IPS-18a (cell line): ENCODE results near the gene STIMATE.

ENCODE experiments used
- H3K27ac ChIP-seq: one replicate; pipeline ENCODE4 v1.5.1; 2013; ENCODE audit warnings: low read length
- H3K27me3 ChIP-seq: one replicate; pipeline ENCODE4 v1.6.1; 2013; ENCODE audit warnings: mild to moderate bottlenecking, low read length; ENCODE audit not compliant: control insufficient read depth, insufficient read depth
- H3K36me3 ChIP-seq: one replicate; pipeline ENCODE4 v1.6.1; 2013; ENCODE audit warnings: low read depth, low read length; ENCODE audit not compliant: control insufficient read depth
- H3K4me1 ChIP-seq: one replicate; pipeline ENCODE4 v1.6.1; 2013; ENCODE audit warnings: low read depth, low read length; ENCODE audit not compliant: control insufficient read depth
- H3K4me3 ChIP-seq: one replicate; pipeline ENCODE4 v1.5.1; 2013; ENCODE audit warnings: low read length
- H3K9ac ChIP-seq: one replicate; pipeline ENCODE4 v1.6.1; 2013; ENCODE audit warnings: mild to moderate bottlenecking, low read length, moderate library complexity
- H3K9me3 ChIP-seq: one replicate; pipeline ENCODE4 v1.6.1; 2013; ENCODE audit warnings: low read depth, low read length; ENCODE audit not compliant: control insufficient read depth

Gene STIMATE

GRCh38 chr3:52859686-52860423, 37.5 kb downstream of the STIMATE start:
- Histone ChIP-seq H3K36me3 (no peaks in the 10 kb centered on the region), H3K27ac (no peak overlapping the region), H3K27me3 (no peaks in the 10 kb centered on the region), H3K4me3 (no peak overlapping the region), H3K4me1 (no peaks in the 10 kb centered on the region), H3K9me3 (no peaks in the 10 kb centered on the region), H3K9ac (no peak overlapping the region)

GRCh38 chr3:52857864-52858263, 39.5 kb downstream of the STIMATE start:
- H3K4me1 ChIP-seq: no peaks in the 10 kb centered on the region
- no peak overlapping the region for H3K27ac ChIP-seq
- H3K36me3 ChIP-seq: no peaks in the 10 kb centered on the region
- no peaks in the 10 kb centered on the region for H3K27me3 ChIP-seq
- H3K9me3 ChIP-seq: no peaks in the 10 kb centered on the region
- H3K9ac ChIP-seq: no peak overlapping the region
- no peak overlapping the region for H3K4me3 ChIP-seq

- no peaks in the 10 kb centered on the region for H3K27me3 ChIP-seq
Measured at GRCh38 chr3:52857133-52857532, 40.2 kb downstream of the STIMATE start.

GRCh38 chr3:52856666-52857065, 40.7 kb downstream of the STIMATE start:
- Histone ChIP-seq H3K27ac (no peak overlapping the region), H3K27me3 (no peaks in the 10 kb centered on the region), H3K9ac (no peak overlapping the region), H3K9me3 (no peaks in the 10 kb centered on the region), H3K4me1 (no peaks in the 10 kb centered on the region), H3K36me3 (peaks cover 3% of the 10 kb centered on the region), H3K4me3 (no peak overlapping the region)

More at GRCh38 chr3:52857133-52857532, 40.2 kb downstream of the STIMATE start:
- no peaks in the 10 kb centered on the region for H3K4me1 ChIP-seq
- no peak overlapping the region for H3K4me3 ChIP-seq
- no peaks in the 10 kb centered on the region for H3K36me3 ChIP-seq
- no peak overlapping the region for H3K27ac ChIP-seq
- H3K9ac ChIP-seq: no peak overlapping the region
- no peaks in the 10 kb centered on the region for H3K9me3 ChIP-seq

GRCh38 chr3:52854013-52854412, 43.3 kb downstream of the STIMATE start:
- Histone ChIP-seq H3K36me3 (peaks cover 3% of the 10 kb centered on the region), H3K4me1 (no peaks in the 10 kb centered on the region), H3K27me3 (no peaks in the 10 kb centered on the region), H3K9ac (no peak overlapping the region), H3K4me3 (no peak overlapping the region), H3K9me3 (no peaks in the 10 kb centered on the region), H3K27ac (no peak overlapping the region)

GRCh38 chr3:52852419-52852818, 44.9 kb downstream of the STIMATE start:
- Histone ChIP-seq H3K9ac (no peak overlapping the region), H3K27me3 (no peaks in the 10 kb centered on the region), H3K27ac (no peak overlapping the region), H3K9me3 (no peaks in the 10 kb centered on the region), H3K36me3 (peaks cover 3% of the 10 kb centered on the region), H3K4me3 (no peak overlapping the region), H3K4me1 (no peaks in the 10 kb centered on the region)

- Histone ChIP-seq H3K4me1 (no peaks in the 10 kb centered on the region), H3K27ac (no peak overlapping the region), H3K9ac (no peak overlapping the region), H3K4me3 (no peak overlapping the region), H3K36me3 (peaks cover 3% of the 10 kb centered on the region), H3K9me3 (no peaks in the 10 kb centered on the region), H3K27me3 (no peaks in the 10 kb centered on the region)
Measured at GRCh38 chr3:52851348-52851747, 46.0 kb downstream of the STIMATE start.

GRCh38 chr3:52849656-52850055, 47.7 kb downstream of the STIMATE start:
- Histone ChIP-seq H3K36me3 (peaks cover 3% of the 10 kb centered on the region), H3K27me3 (no peaks in the 10 kb centered on the region), H3K4me1 (no peaks in the 10 kb centered on the region), H3K4me3 (no peak overlapping the region), H3K27ac (no peak overlapping the region), H3K9me3 (no peaks in the 10 kb centered on the region), H3K9ac (no peak overlapping the region)

GRCh38 chr3:52848617-52849016, 48.7 kb downstream of the STIMATE start:
- Histone ChIP-seq H3K4me1 (no peaks in the 10 kb centered on the region), H3K4me3 (no peak overlapping the region), H3K9me3 (no peaks in the 10 kb centered on the region), H3K9ac (no peak overlapping the region), H3K36me3 (peaks cover 3% of the 10 kb centered on the region), H3K27me3 (no peaks in the 10 kb centered on the region), H3K27ac (no peak overlapping the region)

GRCh38 chr3:52847726-52848125, 49.6 kb downstream of the STIMATE start:
- Histone ChIP-seq H3K9me3 (no peaks in the 10 kb centered on the region), H3K27ac (no peak overlapping the region), H3K27me3 (no peaks in the 10 kb centered on the region), H3K36me3 (peaks cover 3% of the 10 kb centered on the region), H3K4me1 (no peaks in the 10 kb centered on the region), H3K4me3 (no peak overlapping the region), H3K9ac (no peak overlapping the region)

- Histone ChIP-seq H3K27ac (no peak overlapping the region), H3K9me3 (no peaks in the 10 kb centered on the region), H3K36me3 (peaks cover 3% of the 10 kb centered on the region), H3K9ac (no peak overlapping the region), H3K4me1 (no peaks in the 10 kb centered on the region), H3K27me3 (no peaks in the 10 kb centered on the region), H3K4me3 (no peak overlapping the region)
Measured at GRCh38 chr3:52847241-52847640, 50.1 kb downstream of the STIMATE start.

GRCh38 chr3:52846432-52846965, 50.8 kb downstream of the STIMATE start:
- no peak overlapping the region for H3K4me3 ChIP-seq
- no peak overlapping the region for H3K9ac ChIP-seq
- no peaks in the 10 kb centered on the region for H3K27me3 ChIP-seq
- H3K4me1 ChIP-seq: no peaks in the 10 kb centered on the region
- H3K9me3 ChIP-seq: no peaks in the 10 kb centered on the region
- no peak overlapping the region for H3K27ac ChIP-seq
- H3K36me3 ChIP-seq: no peaks in the 10 kb centered on the region
